HL-60 (cell line): Measurements from ENCODE around the gene MAN1A2.

Experiments used
- DNase-seq, 2 experiments: peaks; one replicate each; pipeline ENCODE4 v3.0.0-alpha.2; 2010 to 2020; ENCODE audit warnings: low read depth in 1 of 2, low spot score in 1 of 2
- H3K27ac ChIP-seq: fragments of 250-450 bp; sonication (Bioruptor Pico); replicated peaks from 2 replicates; pipeline ENCODE4 v1.5.1; 2020; ENCODE audit warnings: mild to moderate bottlenecking, moderate library complexity
- H3K27me3 ChIP-seq: fragments of 250-450 bp; sonication (Bioruptor Pico); 2 replicates; pipeline ENCODE4 v1.5.1; 2021; ENCODE audit warnings: mild to moderate bottlenecking, moderate library complexity; ENCODE audit not compliant: insufficient read depth, poor library complexity, severe bottlenecking
- H3K4me3 ChIP-seq: replicated peaks from 2 replicates; pipeline ENCODE4 v1.5.1; 2011; ENCODE audit warnings: mild to moderate bottlenecking, control low read depth, low read length; ENCODE audit not compliant: insufficient read depth
- CTCF ChIP-seq: IDR thresholded peaks from one replicate; pipeline ENCODE4 v1.5.1; 2011; ENCODE audit warnings: low read length, control low read depth, inconsistent platforms; ENCODE audit not compliant: insufficient read depth
- GABPA ChIP-seq: IDR thresholded peaks from 2 replicates; pipeline ENCODE4 v1.6.1; 2012; ENCODE audit warnings: low read depth
- POLR2AphosphoS5 ChIP-seq: IDR thresholded peaks from 2 replicates; pipeline ENCODE4 v1.6.1; 2012; ENCODE audit warnings: low read depth
- REST ChIP-seq: IDR thresholded peaks from 2 replicates; pipeline ENCODE4 v1.6.1; 2012; ENCODE audit warnings: low read depth; ENCODE audit not compliant: insufficient replicate concordance
- SPI1 ChIP-seq: IDR thresholded peaks from 2 replicates; pipeline ENCODE4 v1.6.1; 2012; ENCODE audit warnings: low read depth, mild to moderate bottlenecking, borderline replicate concordance

MAN1A2 gene

GRCh38 chr1:117499071-117499470, 131.8 kb downstream of the MAN1A2 start:
- H3K27me3 ChIP-seq, result no peaks in the 10 kb centered on the region
- no peak overlapping the region for H3K27ac ChIP-seq
- H3K4me3 ChIP-seq, result no peak overlapping the region
- DNase-seq, result no peak
- TF ChIP-seq REST (no peak), GABPA (no peak), SPI1 (no peak), POLR2AphosphoS5 (no peak), CTCF (no peak)

- Histone ChIP-seq H3K27ac (no peak overlapping the region), H3K27me3 (no peaks in the 10 kb centered on the region), H3K4me3 (no peak overlapping the region)
- TF ChIP-seq REST, result no peak
- no peak for TF ChIP-seq CTCF
- no peak for TF ChIP-seq GABPA
- TF ChIP-seq SPI1, result no peak
- no peak for TF ChIP-seq POLR2AphosphoS5
- DNase-seq, result no peak
Observed at GRCh38 chr1:117500584-117500983, 133.3 kb downstream of the MAN1A2 start.

GRCh38 chr1:117501281-117501680, 134.0 kb downstream of the MAN1A2 start:
- DNase-seq, result no peak
- Histone ChIP-seq H3K4me3 (no peak overlapping the region), H3K27ac (no peak overlapping the region), H3K27me3 (no peaks in the 10 kb centered on the region)
- TF ChIP-seq SPI1, result no peak
- TF ChIP-seq CTCF, result no peak
- TF ChIP-seq GABPA, result no peak
- TF ChIP-seq POLR2AphosphoS5, result no peak
- TF ChIP-seq REST, result no peak
